Stimulated activated CD4-positive, alpha-beta T cell treated with anti-CD3 and anti-CD28 coated beads, Interleukin-4, amount 100 ng/mL, for 4 hours (primary cell): ENCODE results near the gene APEX2.
"Not testable (repeated sequence)": the region's sequence is repeated elsewhere in the genome, so short reads cannot be mapped to it uniquely, and the experiment has no call there.

Experiments
- DNase-seq, 2 experiments: peaks; one replicate each; pipeline ENCODE4 v3.0.0-alpha.2; 2020

The APEX2 gene

GRCh38 chrX:55014897-55015299, 14.7 kb downstream of the APEX2 start:
- no peak for DNase-seq

DNA sequence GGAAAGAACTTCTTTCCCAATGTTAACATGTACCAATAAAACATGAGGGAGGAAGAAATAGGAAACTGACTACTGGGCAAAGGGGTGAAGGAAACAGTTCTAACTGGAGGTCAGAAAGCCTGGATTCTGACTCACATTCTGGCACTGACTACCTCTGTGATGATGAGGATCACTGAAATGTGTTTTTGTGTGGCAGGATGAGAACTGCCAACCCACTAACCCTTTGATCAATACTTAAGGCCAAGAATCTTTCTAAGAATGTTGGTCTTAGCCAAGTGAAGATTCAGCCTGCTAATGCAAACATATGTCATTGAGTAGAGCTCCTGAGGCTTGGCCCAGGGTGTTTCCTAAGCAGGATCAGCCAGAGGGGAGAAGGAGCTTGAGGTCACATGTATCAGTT, 26.0 kb downstream of the APEX2 start:
- no peak for DNase-seq

DNA sequence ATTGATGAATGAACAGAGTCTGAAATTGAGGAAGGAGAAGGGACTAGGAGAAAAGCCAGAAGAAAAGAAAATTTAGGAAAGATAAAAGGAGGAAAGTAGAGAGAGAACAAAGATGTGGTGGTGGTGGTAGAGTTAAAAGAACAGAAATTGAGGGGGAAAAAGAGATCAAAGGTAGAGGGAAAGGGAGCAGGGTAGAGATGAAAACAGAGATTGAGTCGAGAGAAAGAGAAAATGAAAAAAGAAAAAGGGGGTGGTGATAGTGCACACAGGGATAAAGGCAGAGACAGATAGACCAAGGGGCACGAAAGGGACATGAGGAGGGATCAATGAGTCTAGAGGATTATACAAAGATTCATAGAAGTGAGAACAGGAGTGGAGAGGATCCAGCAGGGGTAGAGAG, 26.7 kb downstream of the APEX2 start:
- no peak for DNase-seq

GRCh38 chrX:55028040-55028439, 27.9 kb downstream of the APEX2 start:
- no peak for DNase-seq

- DNase-seq = no peak
These were observed 28.4 kb downstream of the APEX2 start for GRCh38 chrX:55028611-55029010.

- DNase-seq = no peak
These were observed 29.1 kb downstream of the APEX2 start for GRCh38 chrX:55029291-55029690.

DNA sequence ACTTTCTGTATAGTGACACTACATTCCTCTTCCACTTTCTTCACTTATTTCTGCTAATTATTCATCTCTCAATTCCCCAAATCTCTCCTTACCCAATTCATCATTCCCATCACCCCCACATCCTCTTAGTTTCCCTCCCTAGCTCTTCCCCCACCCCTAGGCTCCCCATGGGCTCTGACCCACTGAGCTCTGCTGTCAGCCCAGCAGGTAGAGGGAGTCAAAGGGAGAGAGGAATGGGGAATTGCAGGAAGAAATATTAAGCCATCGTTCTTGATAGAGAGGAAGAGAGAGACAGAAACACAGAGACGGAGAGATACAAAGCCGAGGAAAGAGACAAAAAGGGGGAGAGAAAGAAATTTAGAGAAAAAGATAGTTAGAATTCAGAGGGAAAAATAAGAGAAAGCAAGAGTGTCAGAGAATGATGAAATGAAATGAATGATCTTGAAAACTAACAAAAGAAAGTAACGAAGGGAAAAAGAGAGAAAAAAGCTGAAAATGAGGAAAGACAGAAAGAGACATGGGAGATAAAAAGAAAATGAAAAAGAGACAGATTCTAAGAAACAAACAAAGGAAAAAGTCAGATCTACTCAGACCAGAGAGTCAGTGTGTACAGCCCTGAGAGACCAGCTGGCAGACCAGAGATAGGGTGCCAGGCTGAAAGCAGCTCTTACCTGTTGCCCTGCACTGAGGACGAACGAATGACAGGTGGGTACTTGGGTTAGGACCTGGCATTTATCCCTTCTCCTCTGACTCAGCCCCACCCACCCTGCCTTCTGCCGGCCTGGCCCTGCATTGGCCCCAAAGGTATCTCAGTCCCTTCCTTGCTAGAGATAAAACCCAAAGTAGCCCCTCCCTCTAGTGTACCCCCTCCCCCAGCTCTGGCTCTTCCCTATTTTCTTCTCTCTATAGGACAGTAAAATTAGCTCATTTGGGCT, 30.4 kb downstream of the APEX2 start, which contains the start of gene ALAS2:
ALAS2 (minus strand) TSS at position 707 of the 935 bp plus-strand sequence. CDS start 4,977 bp downstream, outside the sequence.
- no peak for DNase-seq

GRCh38 chrX:55033429-55033828, 33.3 kb downstream of the APEX2 start:
- no peak for DNase-seq

GRCh38 chrX:55039471-55039870, 39.3 kb downstream of the APEX2 start:
- no peak for DNase-seq

DNA sequence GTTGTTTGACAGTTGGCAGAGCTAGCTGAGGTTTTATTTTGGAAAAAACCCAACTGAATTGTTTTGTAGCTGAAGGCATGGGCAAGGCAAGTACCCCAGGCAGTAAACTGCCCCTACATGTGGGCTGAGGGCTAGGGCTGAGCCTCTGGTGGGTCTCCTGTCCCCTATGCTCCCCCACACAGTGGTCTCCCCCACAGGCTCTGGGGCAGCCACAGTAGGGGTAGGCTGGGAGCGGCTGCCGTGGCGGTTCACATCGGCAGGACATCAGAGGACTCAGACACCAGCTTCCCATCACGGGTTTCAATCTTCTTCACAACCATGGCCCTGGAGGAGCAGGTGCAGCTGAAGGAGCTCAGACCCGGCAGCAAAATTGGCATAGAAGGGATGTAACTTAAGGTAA, 41.4 kb downstream of the APEX2 start:
- no peak for DNase-seq

GRCh38 chrX:55050599-55050998, 50.4 kb downstream of the APEX2 start:
- DNase-seq = not testable (repeated sequence)

DNA sequence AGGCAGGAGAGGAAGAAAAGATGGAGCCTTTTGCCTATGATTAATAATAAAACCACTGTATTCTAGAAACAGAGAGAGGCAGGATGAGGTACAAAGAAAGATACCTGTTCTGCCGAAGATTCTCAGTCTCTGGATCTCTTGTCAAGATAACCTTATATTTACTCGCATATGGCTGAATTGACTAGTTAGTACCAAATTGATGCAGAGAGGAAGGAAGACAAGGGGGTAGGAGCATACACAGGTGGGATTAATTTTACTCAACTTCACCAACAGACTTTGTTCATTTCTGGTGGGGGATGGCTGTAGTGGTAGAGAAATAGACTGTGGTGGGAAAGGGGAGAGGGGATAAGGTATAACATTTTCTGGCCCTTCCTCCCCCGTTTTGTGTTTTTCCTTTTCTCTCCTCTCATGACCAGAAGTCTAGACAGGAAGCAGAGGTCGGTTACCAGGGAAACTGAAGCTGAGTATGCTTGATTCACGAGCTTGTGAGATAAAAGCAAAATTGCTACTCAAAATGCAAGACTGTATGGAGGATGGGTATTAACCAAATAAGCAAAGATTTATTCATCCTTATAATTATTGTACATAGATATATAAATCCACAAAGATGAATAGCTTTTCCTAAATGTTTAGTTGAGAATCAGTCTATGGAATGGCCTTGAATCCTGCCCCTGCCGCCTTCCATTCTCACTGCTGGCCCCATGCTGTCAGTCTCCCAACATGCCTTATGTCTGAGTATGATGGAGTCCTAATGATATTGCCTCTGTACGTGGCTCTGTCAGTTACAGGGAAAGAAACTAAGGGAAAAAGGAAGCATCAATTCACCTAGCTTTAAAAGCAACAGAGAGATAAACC, 56.9 kb downstream of the APEX2 start:
- peak in 1 of 2 experiments; percentile 11 for DNase-seq

- DNase-seq = peak in 1 of 2 experiments; percentile 11
These were observed 57.6 kb downstream of the APEX2 start for GRCh38 chrX:55057675-55058249.
